HEK293T (cell line): ENCODE data around the gene TMEM87B.

Experiments used
- CTCF ChIA-PET: fragments of 350-600 bp; formaldehyde crosslinking; extraction: SDS; loops from one replicate; lab custom pipeline; 2021; ENCODE audit warnings: antibody characterized with exemption, inconsistent platforms; lab: Yijun Ruan, JAX
- POLR2A ChIA-PET: fragments of 350-600 bp; formaldehyde crosslinking; extraction: SDS; loops from one replicate; lab custom pipeline; 2020; ENCODE audit warnings: antibody characterized with exemption, inconsistent platforms; lab: Yijun Ruan, JAX
- DNase-seq: peaks from one replicate; pipeline ENCODE4 v3.0.0; 2012; ENCODE audit warnings: mixed read lengths; ENCODE audit errors: extremely low spot score
- ARNT ChIP-seq: fragments of 450-650 bp; IDR thresholded peaks from 2 replicates; pipeline ENCODE4 v1.6.1; 2017; ENCODE audit warnings: mild to moderate bottlenecking
- BHLHE40 ChIP-seq: fragments of 450-650 bp; IDR thresholded peaks from 2 replicates; pipeline ENCODE4 v1.6.1; 2016; ENCODE audit warnings: mild to moderate bottlenecking, moderate library complexity, borderline replicate concordance
- CTBP1 ChIP-seq: fragments of 450-650 bp; IDR thresholded peaks from 2 replicates; pipeline ENCODE4 v1.6.1; 2016; ENCODE audit warnings: borderline replicate concordance
- ELF4 ChIP-seq: fragments of 450-650 bp; IDR thresholded peaks from 2 replicates; pipeline ENCODE4 v1.6.1; 2017; ENCODE audit warnings: antibody characterized with exemption
- FOXA1 ChIP-seq: fragments of 450-650 bp; IDR thresholded peaks from 2 replicates; pipeline ENCODE4 v1.6.1; 2016; ENCODE audit warnings: mild to moderate bottlenecking
- FOXK2 ChIP-seq: fragments of 450-650 bp; IDR thresholded peaks from 2 replicates; pipeline ENCODE4 v1.6.1; 2016; ENCODE audit warnings: mild to moderate bottlenecking
- FOXM1 ChIP-seq: fragments of 450-650 bp; IDR thresholded peaks from 2 replicates; pipeline ENCODE4 v1.6.1; 2017; ENCODE audit warnings: mild to moderate bottlenecking, borderline replicate concordance
- HDGF ChIP-seq: fragments of 450-650 bp; IDR thresholded peaks from 2 replicates; pipeline ENCODE4 v1.6.1; 2017; ENCODE audit warnings: antibody characterized with exemption, borderline replicate concordance
- L3MBTL2 ChIP-seq: fragments of 450-650 bp; conservative IDR thresholded peaks from 2 replicates; pipeline ENCODE4 v1.6.1; 2016; ENCODE audit warnings: mild to moderate bottlenecking
- LEF1 ChIP-seq: fragments of 450-650 bp; IDR thresholded peaks from 2 replicates; pipeline ENCODE4 v1.6.1; 2017; ENCODE audit warnings: mild to moderate bottlenecking, borderline replicate concordance
- NFRKB ChIP-seq: fragments of 450-650 bp; IDR thresholded peaks from 2 replicates; pipeline ENCODE4 v1.6.1; 2016; ENCODE audit warnings: mild to moderate bottlenecking, moderate library complexity
- PKNOX1 ChIP-seq: fragments of 450-650 bp; IDR thresholded peaks from 2 replicates; pipeline ENCODE4 v1.6.1; 2016
- SP1 ChIP-seq: fragments of 450-650 bp; IDR thresholded peaks from 2 replicates; pipeline ENCODE4 v1.6.1; 2017
- SUZ12 ChIP-seq: fragments of 450-650 bp; IDR thresholded peaks from 2 replicates; pipeline ENCODE4 v1.6.1; 2016; ENCODE audit warnings: mild to moderate bottlenecking
- TARDBP ChIP-seq: fragments of 450-650 bp; IDR thresholded peaks from 2 replicates; pipeline ENCODE4 v1.6.1; 2016
- ZNF384 ChIP-seq: fragments of 450-650 bp; IDR thresholded peaks from 2 replicates; pipeline ENCODE4 v1.6.1; 2016

TMEM87B gene

GRCh38 chr2:112150447-112150846 is 95.4 kb downstream of the TMEM87B start:
- DNase-seq, result no peak
- TF ChIP-seq ZNF384, result no peak
- no peak for TF ChIP-seq LEF1
- TF ChIP-seq CTBP1, result no peak
- no peak for TF ChIP-seq BHLHE40
- TF ChIP-seq PKNOX1, result no peak
- no peak for TF ChIP-seq SP1
- TF ChIP-seq SUZ12, result no peak
- no peak for TF ChIP-seq ELF4
- no peak for TF ChIP-seq FOXK2
- TF ChIP-seq FOXA1, result no peak
- no peak for TF ChIP-seq HDGF
- no peak for TF ChIP-seq NFRKB
- TF ChIP-seq FOXM1, result no peak
- TF ChIP-seq ARNT, result no peak
- ChIA-PET CTCF (no interaction called here), POLR2A (interaction anchor here (1.6 kb wide), 1 partner anchor 12 kb away, joined by 3 read pairs; no protein-coding TSS in a partner anchor)

- no peak for TF ChIP-seq TARDBP
- CTCF ChIA-PET, result no interaction called here
- POLR2A ChIA-PET, result interaction anchor here (1.6 kb wide), 1 partner anchor 11 kb away, joined by 3 read pairs; no protein-coding TSS in a partner anchor
- DNase-seq, result no peak
Measured at GRCh38 chr2:112150851-112151250, 95.8 kb downstream of the TMEM87B start.

- ChIA-PET CTCF (no interaction called here), POLR2A (interaction anchor here (1.6 kb wide), 1 partner anchor 11 kb away, joined by 3 read pairs; no protein-coding TSS in a partner anchor)
- no peak for TF ChIP-seq NFRKB
- no peak for TF ChIP-seq LEF1
- TF ChIP-seq ZNF384, result no peak
- TF ChIP-seq ELF4, result no peak
- TF ChIP-seq CTBP1, result no peak
- TF ChIP-seq HDGF, result no peak
- no peak for TF ChIP-seq ARNT
- TF ChIP-seq BHLHE40, result no peak
- TF ChIP-seq SUZ12, result no peak
- no peak for TF ChIP-seq FOXK2
- no peak for TF ChIP-seq TARDBP
- TF ChIP-seq L3MBTL2, result no peak
- no peak for DNase-seq
Measured at GRCh38 chr2:112151271-112151670, 96.2 kb downstream of the TMEM87B start.

GRCh38 chr2:112151701-112152440 is 96.8 kb downstream of the TMEM87B start:
- ChIA-PET POLR2A (interaction anchor here (1.6 kb wide), 1 partner anchor 10 kb away, joined by 3 read pairs; no protein-coding TSS in a partner anchor), CTCF (no interaction called here)
- DNase-seq, result no peak
- TF ChIP-seq CTBP1 (no peak), BHLHE40 (no peak), FOXK2 (no peak), L3MBTL2 (no peak), SP1 (no peak), PKNOX1 (no peak), ZNF384 (no peak), HDGF (no peak), NFRKB (no peak), SUZ12 (no peak), LEF1 (no peak), TARDBP (no peak)

GRCh38 chr2:112152476-112153178 is 97.6 kb downstream of the TMEM87B start:
- no peak for TF ChIP-seq FOXA1
- TF ChIP-seq LEF1, result no peak
- TF ChIP-seq FOXM1, result no peak
- no peak for TF ChIP-seq SUZ12
- POLR2A ChIA-PET, result no interaction called here
- no peak for DNase-seq
- CTCF ChIA-PET, result no interaction called here

DNA sequence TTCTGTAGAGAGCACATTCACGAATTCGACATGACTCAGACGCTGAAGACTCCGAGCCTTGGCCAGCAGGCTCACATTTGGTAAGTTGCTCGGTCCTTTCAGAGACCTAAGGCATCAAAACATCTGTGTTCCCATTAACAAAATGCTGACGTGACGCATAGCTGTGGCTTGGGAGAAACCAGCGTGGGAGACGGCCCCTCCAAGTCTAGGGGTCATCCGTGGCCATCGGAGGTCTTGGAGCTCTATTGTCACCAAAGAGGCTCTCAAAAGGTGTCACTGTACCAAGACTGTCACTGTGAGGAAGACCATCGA is 98.1 kb downstream of the TMEM87B start:
- CTCF ChIA-PET, result no interaction called here
- TF ChIP-seq L3MBTL2 (no peak), HDGF (no peak), SP1 (no peak), SUZ12 (no peak), ELF4 (no peak), ZNF384 (no peak), PKNOX1 (no peak), FOXA1 (no peak), FOXK2 (no peak), FOXM1 (no peak), BHLHE40 (no peak), TARDBP (no peak), LEF1 (no peak), ARNT (no peak), NFRKB (no peak), CTBP1 (no peak)
- POLR2A ChIA-PET, result no interaction called here

More for the DNA sequence above, 98.1 kb downstream of the TMEM87B start:
- no peak for DNase-seq
